Gastroesophageal sphincter (tissue), 3 donors: ENCODE measurements around the gene BRIP1.

Experiments used
- EP300 ChIP-seq: sonication (generic); formaldehyde crosslinking; IDR thresholded peaks from one replicate; pipeline ENCODE4 v1.6.1; 2017; ENCODE audit warnings: antibody characterized with exemption, mild to moderate bottlenecking
- TF ChIP-seq, protein P1 (sequence below), 4 experiments: fragments of 200-600 bp in 2 of 4; fragments of 450-650 bp in 2 of 4; sonication (generic) in 1 of 4; IDR thresholded peaks; one replicate each; pipeline ENCODE4 v1.5.1; 2017 to 2019; ENCODE audit warnings: antibody characterized with exemption in 4 of 4, mild to moderate bottlenecking in 2 of 4, moderate library complexity in 2 of 4

GRCh38 chr17:61722398-61722797 is 140.9 kb downstream of the BRIP1 start:
- TF ChIP-seq, protein P1, sequence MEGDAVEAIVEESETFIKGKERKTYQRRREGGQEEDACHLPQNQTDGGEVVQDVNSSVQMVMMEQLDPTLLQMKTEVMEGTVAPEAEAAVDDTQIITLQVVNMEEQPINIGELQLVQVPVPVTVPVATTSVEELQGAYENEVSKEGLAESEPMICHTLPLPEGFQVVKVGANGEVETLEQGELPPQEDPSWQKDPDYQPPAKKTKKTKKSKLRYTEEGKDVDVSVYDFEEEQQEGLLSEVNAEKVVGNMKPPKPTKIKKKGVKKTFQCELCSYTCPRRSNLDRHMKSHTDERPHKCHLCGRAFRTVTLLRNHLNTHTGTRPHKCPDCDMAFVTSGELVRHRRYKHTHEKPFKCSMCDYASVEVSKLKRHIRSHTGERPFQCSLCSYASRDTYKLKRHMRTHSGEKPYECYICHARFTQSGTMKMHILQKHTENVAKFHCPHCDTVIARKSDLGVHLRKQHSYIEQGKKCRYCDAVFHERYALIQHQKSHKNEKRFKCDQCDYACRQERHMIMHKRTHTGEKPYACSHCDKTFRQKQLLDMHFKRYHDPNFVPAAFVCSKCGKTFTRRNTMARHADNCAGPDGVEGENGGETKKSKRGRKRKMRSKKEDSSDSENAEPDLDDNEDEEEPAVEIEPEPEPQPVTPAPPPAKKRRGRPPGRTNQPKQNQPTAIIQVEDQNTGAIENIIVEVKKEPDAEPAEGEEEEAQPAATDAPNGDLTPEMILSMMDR (IDR thresholded peaks at IDR 0.05) = no peak
- TF ChIP-seq EP300 = no peak
